GM13977 (cell line): ENCODE data around the gene FAM107A.

Source experiments
- DNase-seq: peaks from one replicate; pipeline ENCODE4 v3.0.0; 2012; ENCODE audit warnings: low spot score
- in situ Hi-C: fragments of 300-500 bp; cut with MboI; formaldehyde crosslinking; loops from one replicate; pipeline ENCODE4 v1.12.0; 2022; ENCODE audit warnings: low sequenced_read_pairs, low pct_unique_long_range_greater_than_20kb, mixed read lengths, inconsistent platforms; ENCODE audit not compliant: unreplicated experiment
- TF ChIP-seq, protein P1 (sequence below): IDR thresholded peaks from 2 replicates; pipeline ENCODE4 v1.5.1; 2012; ENCODE audit warnings: mild to moderate bottlenecking, control low read depth; ENCODE audit not compliant: insufficient read depth; ENCODE audit errors: extremely low read depth, missing control alignments

Gene FAM107A

DNA sequence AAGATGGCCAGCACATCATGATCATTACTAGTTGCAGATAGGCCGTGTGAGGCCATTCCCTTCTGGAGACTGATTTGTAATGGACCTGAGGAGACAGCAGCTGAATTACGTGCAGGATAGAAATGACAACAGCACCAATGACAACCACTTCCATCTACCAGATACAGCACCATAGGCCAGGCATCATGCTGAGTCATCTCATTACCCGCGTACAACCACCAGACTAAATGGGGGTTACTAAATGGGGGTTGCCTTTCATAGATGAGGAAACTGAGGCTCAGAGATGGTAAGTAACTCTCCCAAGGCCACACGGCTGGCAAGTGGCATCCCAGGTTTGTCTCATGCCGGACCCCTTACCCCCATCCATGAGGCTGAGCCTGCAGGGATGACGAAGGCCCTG is 32.8 kb upstream of the FAM107A start:
- TF ChIP-seq, protein P1, sequence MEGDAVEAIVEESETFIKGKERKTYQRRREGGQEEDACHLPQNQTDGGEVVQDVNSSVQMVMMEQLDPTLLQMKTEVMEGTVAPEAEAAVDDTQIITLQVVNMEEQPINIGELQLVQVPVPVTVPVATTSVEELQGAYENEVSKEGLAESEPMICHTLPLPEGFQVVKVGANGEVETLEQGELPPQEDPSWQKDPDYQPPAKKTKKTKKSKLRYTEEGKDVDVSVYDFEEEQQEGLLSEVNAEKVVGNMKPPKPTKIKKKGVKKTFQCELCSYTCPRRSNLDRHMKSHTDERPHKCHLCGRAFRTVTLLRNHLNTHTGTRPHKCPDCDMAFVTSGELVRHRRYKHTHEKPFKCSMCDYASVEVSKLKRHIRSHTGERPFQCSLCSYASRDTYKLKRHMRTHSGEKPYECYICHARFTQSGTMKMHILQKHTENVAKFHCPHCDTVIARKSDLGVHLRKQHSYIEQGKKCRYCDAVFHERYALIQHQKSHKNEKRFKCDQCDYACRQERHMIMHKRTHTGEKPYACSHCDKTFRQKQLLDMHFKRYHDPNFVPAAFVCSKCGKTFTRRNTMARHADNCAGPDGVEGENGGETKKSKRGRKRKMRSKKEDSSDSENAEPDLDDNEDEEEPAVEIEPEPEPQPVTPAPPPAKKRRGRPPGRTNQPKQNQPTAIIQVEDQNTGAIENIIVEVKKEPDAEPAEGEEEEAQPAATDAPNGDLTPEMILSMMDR, result no peak
- peak; percentile 63 for DNase-seq

DNA sequence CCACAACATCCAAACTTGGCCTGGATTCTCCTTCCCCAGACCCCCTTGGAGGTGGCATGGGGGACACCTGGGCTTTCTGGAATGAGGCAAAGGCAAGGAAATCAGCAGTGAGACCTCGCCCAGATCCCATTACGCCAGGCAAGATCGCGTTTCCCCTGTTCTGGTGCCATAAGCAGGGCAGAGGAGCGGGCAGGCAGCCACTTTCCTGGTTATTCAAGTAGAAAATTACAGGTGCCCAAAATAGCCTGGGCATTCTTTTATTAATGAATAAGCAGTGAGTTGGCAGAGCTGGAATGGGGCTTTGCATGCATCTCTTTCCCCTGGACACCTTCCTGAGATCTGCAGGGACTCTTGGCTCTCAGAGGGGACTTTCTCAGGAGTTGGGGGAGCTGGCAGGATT is 31.5 kb upstream of the FAM107A start:
- TF ChIP-seq, protein P1, result no peak
- DNase-seq, result no peak
- in situ Hi-C loops, result no loop called here

More for the DNA sequence above, 32.8 kb upstream of the FAM107A start:
- in situ Hi-C loops, result no loop called here

DNA sequence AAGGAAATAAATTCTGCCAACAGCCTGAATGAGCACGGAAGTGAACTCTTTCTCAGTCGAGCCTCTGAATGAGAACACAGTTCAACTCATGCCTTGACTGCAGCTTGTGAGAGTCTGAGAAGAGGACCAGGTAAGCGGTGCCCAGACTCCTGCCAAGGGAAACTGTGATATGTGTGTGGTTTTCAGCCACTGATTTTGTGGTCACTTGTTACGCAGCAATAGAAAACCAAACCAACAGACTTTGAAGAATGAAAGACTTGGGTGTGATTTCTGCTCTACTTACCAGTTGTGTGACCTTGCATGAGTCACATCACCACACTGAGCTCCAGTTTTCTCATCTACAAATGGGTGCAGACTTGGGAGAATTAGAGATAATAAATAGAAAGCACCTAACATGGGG is 30.6 kb upstream of the FAM107A start:
- no peak for DNase-seq
- in situ Hi-C loops, result no loop called here
- TF ChIP-seq, protein P1, result no peak

DNA sequence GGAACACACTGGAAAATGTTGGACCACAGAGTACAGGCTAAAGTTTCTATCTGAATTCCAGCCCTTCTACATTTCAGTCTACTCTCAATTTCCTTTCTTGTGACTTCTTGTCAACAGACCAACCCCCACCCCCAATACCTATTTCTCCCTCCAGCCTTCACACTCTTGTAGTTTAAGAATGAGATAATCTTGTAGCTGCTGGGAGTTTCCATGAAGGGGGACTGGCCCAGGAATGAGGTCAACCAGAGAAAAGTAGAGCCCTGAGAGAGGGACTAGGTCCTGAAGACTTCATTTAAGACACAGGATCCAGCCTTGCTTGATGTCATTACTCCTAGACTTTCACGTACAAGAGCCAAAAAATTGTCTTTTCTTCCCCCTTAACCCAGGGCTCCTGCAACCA is 29.5 kb upstream of the FAM107A start:
- in situ Hi-C loops, result no loop called here
- TF ChIP-seq, protein P1, result no peak
- DNase-seq, result no peak

DNA sequence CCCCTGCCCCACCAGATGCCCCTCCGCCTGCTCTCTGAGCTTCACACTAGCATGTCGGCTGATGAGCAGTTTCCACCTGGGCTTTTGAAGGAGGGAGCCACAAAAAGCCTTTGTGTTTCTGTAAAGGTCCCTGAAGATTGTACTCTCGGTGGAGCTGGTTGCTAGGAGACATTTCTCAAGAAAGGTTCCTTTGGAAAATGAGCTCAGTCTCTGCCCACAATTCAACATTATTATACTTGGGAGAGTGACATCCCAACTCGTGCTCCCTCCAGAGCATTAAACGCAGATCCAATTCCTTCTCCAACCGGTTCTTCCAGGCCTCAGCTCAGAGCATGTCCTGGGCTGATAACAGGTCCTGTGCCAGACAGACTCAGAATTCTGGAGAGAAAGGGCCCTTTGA is 26.8 kb upstream of the FAM107A start:
- DNase-seq, result no peak
- TF ChIP-seq, protein P1, result no peak
- in situ Hi-C loops, result no loop called here

DNA sequence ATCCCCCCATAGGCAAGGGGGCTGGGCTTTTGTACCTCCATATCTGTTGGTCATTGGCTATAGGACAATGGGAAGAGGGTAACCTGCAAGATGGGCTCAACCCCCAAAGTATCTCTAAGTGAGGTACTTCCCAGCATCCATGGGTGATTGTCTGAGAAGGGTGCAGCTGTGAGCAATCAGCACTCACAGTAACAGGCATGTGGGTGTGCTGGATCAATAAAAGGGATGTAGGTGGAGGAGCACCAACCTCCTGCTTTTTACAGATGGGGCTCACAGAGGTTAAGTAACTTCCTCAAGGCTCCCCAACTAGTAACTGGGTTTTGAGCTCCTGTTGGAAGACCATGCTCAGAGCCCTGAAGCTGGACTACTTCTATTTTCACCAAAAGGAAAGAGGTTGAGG is 26.4 kb upstream of the FAM107A start:
- no peak for DNase-seq
- in situ Hi-C loops, result no loop called here
- TF ChIP-seq, protein P1, result no peak

DNA sequence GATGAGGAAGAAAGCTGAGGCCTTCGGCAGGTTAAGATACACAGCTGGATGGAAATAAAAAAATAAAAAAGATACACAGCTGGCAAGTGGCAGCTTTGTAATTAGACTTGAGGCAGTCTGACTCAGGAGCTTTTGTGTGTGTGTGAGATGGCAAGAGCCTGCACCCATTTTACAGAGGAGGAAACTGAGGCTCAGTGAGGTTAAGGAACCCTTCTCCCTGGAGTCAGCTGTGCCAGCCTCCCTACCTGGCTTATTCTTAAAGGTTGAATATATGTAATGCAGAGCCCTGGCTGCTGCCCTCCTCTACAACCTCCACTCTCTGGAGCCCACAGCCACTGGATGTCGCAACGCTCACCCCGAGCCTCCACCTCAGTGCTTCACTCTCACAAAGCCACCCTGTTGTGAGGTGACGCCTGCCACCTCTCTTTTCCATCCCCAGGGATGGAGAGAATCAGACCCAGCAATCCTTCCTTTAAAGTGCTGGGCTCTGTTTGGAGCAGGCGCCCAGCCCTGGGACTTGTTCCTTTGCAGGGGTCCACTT is 20.6 kb upstream of the FAM107A start:
- TF ChIP-seq, protein P1, result no peak
- DNase-seq, result no peak
- in situ Hi-C loops, result no loop called here
